WTC11 (cell line): ENCODE data around the gene LAT. TPM values are rescaled to one million over a fixed set of nuclear protein-coding genes. Genes with fewer than 3 reads are reported as not detected.

Experiments used
- ATAC-seq: fragments of 200-7000 bp; cut with Tn5 transposase; 2 replicates; pipeline ENCODE4 v1.10.0; 2021; ENCODE audit warnings: mild to moderate bottlenecking, moderate library complexity
- CTCF ChIA-PET: fragments of 300-600 bp; sonication (Branson Sonifier 250); formaldehyde crosslinking; loops from one replicate; lab custom pipeline; 2021; ENCODE audit warnings: antibody characterized with exemption; lab: Charles Lee
- POLR2A ChIA-PET: fragments of 350-600 bp; sonication (Branson Sonifier 250); formaldehyde crosslinking; loops from one replicate; lab custom pipeline; 2021; ENCODE audit warnings: antibody characterized with exemption; lab: Charles Lee
- DNase-seq: peaks from one replicate; pipeline ENCODE4 v3.0.0; 2021; ENCODE audit warnings: low spot score
- H3K27ac Mint-ChIP-seq: 2 replicates; pipeline ENCODE4 v1.8.0; 2021; ENCODE audit warnings: mixed read lengths
- H3K27me3 Mint-ChIP-seq: 2 replicates; pipeline ENCODE4 v1.8.0; 2021; ENCODE audit warnings: low read depth, mild to moderate bottlenecking, moderate library complexity, mixed read lengths
- H3K36me3 Mint-ChIP-seq: 2 replicates; pipeline ENCODE4 v1.8.0; 2021; ENCODE audit warnings: mixed read lengths
- H3K4me1 Mint-ChIP-seq: 2 replicates; pipeline ENCODE4 v1.8.0; 2022; ENCODE audit warnings: mixed read lengths
- H3K4me3 Mint-ChIP-seq: 2 replicates; pipeline ENCODE4 v1.8.0; 2021; ENCODE audit warnings: mild to moderate bottlenecking, moderate library complexity, mixed read lengths
- H3K9me3 Mint-ChIP-seq: 2 replicates; pipeline ENCODE4 v1.8.0; 2021; ENCODE audit warnings: mixed read lengths
- AR ChIP-seq: fragments of 250-450 bp; sonication (Bioruptor Pico); IDR thresholded peaks from 2 replicates; pipeline ENCODE4 v1.9.0; 2021; ENCODE audit warnings: mild to moderate bottlenecking
- ARID4B ChIP-seq: sonication (generic); formaldehyde crosslinking; IDR thresholded peaks from 2 replicates; pipeline ENCODE4 v1.8.0; 2023; ENCODE audit warnings: missing genetic modification reagents, mild to moderate bottlenecking, borderline replicate concordance
- ATF3 ChIP-seq: sonication (generic); formaldehyde crosslinking; conservative IDR thresholded peaks from 2 replicates; pipeline ENCODE4 v1.8.1; 2022; ENCODE audit warnings: mild to moderate bottlenecking, missing genetic modification reagents
- EMX1 ChIP-seq: fragments of 250-450 bp; sonication (Bioruptor Pico); IDR thresholded peaks from 2 replicates; pipeline ENCODE4 v1.8.0; 2021; ENCODE audit warnings: mild to moderate bottlenecking
- ESRRA ChIP-seq: sonication (generic); formaldehyde crosslinking; IDR thresholded peaks from 2 replicates; pipeline ENCODE4 v1.8.1; 2022; ENCODE audit warnings: mild to moderate bottlenecking, missing genetic modification reagents, borderline replicate concordance
- JAZF1 ChIP-seq: fragments of 250-450 bp; sonication (Bioruptor Pico); IDR thresholded peaks from 2 replicates; pipeline ENCODE4 v1.9.0; 2021; ENCODE audit warnings: moderate library complexity, mild to moderate bottlenecking, inconsistent platforms
- KAT7 ChIP-seq: sonication (generic); formaldehyde crosslinking; IDR thresholded peaks from 2 replicates; pipeline ENCODE4 v1.8.1; 2023; ENCODE audit warnings: missing genetic modification reagents, mild to moderate bottlenecking, borderline replicate concordance
- MAX ChIP-seq: sonication (generic); formaldehyde crosslinking; IDR thresholded peaks from 2 replicates; pipeline ENCODE4 v1.8.0; 2022; ENCODE audit warnings: mild to moderate bottlenecking, missing genetic modification reagents
- MXD4 ChIP-seq: fragments of 250-450 bp; sonication (Bioruptor Pico); IDR thresholded peaks from 2 replicates; pipeline ENCODE4 v1.8.0; 2021; ENCODE audit warnings: mild to moderate bottlenecking, moderate library complexity, borderline replicate concordance
- PRRX2 ChIP-seq: fragments of 250-450 bp; sonication (Bioruptor Pico); IDR thresholded peaks from 2 replicates; pipeline ENCODE4 v1.8.0; 2021; ENCODE audit warnings: mild to moderate bottlenecking
- SMAD4 ChIP-seq: sonication (generic); formaldehyde crosslinking; IDR thresholded peaks from 2 replicates; pipeline ENCODE4 v1.8.0; 2022; ENCODE audit warnings: mild to moderate bottlenecking, missing genetic modification reagents
- STAT6 ChIP-seq: sonication (generic); formaldehyde crosslinking; conservative IDR thresholded peaks from 2 replicates; pipeline ENCODE4 v1.8.1; 2023; ENCODE audit warnings: mild to moderate bottlenecking, low read depth, missing genetic modification reagents, moderate library complexity
- TEAD1 ChIP-seq: sonication (generic); formaldehyde crosslinking; IDR thresholded peaks from 2 replicates; pipeline ENCODE4 v1.8.0; 2022; ENCODE audit warnings: mild to moderate bottlenecking, missing genetic modification reagents
- ZBTB21 ChIP-seq: sonication (generic); formaldehyde crosslinking; IDR thresholded peaks from 2 replicates; pipeline ENCODE4 v1.8.1; 2023; ENCODE audit warnings: mild to moderate bottlenecking, missing genetic modification reagents, borderline replicate concordance
- ZNF138 ChIP-seq: sonication (generic); formaldehyde crosslinking; conservative IDR thresholded peaks from 2 replicates; pipeline ENCODE4 v1.8.1; 2022; ENCODE audit warnings: mild to moderate bottlenecking, moderate library complexity, missing genetic modification reagents
- ZNF396 ChIP-seq: fragments of 250-450 bp; sonication (Bioruptor Pico); IDR thresholded peaks from 2 replicates; pipeline ENCODE4 v1.8.0; 2021; ENCODE audit warnings: mild to moderate bottlenecking, moderate library complexity, borderline replicate concordance
- total RNA-seq: library from RNA; stranded (reverse); gene quantifications from 3 replicates; pipeline ENCODE4 v1.2.3, GENCODE V29; 2021
- TF ChIP-seq, protein P1 (sequence below): sonication (generic); formaldehyde crosslinking; IDR thresholded peaks from 2 replicates; pipeline ENCODE4 v1.8.1; 2022; ENCODE audit warnings: missing genetic modification reagents, borderline replicate concordance
- TF ChIP-seq, protein P2 (sequence below): sonication (generic); formaldehyde crosslinking; IDR thresholded peaks from 2 replicates; pipeline ENCODE4 v1.8.1; 2023; ENCODE audit warnings: mild to moderate bottlenecking, missing genetic modification reagents
- TF ChIP-seq, protein P3 (sequence below): sonication (generic); formaldehyde crosslinking; IDR thresholded peaks from 2 replicates; pipeline ENCODE4 v1.8.1; 2023; ENCODE audit warnings: mild to moderate bottlenecking, moderate library complexity, missing genetic modification reagents

Gene LAT
- total RNA-seq, 1 experiment from 2014 or later = 5.6 TPM

- TF ChIP-seq KAT7 (no peak), TEAD1 (no peak), ARID4B (CRISPR knock-in tag) (no peak), SMAD4 (CRISPR knock-in tag) (no peak), ZNF396 (CRISPR knock-in tag) (no peak), JAZF1 (no peak), ZNF138 (CRISPR knock-in tag) (no peak), MXD4 (CRISPR knock-in tag) (no peak), PRRX2 (CRISPR knock-in tag) (no peak), MAX (no peak), EMX1 (no peak)
- TF ChIP-seq, protein P1, sequence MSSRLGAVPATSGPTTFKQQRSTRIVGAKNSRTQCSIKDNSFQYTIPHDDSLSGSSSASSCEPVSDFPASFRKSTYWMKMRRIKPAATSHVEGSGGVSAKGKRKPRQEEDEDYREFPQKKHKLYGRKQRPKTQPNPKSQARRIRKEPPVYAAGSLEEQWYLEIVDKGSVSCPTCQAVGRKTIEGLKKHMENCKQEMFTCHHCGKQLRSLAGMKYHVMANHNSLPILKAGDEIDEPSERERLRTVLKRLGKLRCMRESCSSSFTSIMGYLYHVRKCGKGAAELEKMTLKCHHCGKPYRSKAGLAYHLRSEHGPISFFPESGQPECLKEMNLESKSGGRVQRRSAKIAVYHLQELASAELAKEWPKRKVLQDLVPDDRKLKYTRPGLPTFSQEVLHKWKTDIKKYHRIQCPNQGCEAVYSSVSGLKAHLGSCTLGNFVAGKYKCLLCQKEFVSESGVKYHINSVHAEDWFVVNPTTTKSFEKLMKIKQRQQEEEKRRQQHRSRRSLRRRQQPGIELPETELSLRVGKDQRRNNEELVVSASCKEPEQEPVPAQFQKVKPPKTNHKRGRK (CRISPR knock-in tag) = no peak
- TF ChIP-seq, protein P2, sequence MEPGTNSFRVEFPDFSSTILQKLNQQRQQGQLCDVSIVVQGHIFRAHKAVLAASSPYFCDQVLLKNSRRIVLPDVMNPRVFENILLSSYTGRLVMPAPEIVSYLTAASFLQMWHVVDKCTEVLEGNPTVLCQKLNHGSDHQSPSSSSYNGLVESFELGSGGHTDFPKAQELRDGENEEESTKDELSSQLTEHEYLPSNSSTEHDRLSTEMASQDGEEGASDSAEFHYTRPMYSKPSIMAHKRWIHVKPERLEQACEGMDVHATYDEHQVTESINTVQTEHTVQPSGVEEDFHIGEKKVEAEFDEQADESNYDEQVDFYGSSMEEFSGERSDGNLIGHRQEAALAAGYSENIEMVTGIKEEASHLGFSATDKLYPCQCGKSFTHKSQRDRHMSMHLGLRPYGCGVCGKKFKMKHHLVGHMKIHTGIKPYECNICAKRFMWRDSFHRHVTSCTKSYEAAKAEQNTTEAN (CRISPR knock-in tag) = no peak
Observed at GRCh38 chr16:28982949-28983348, 1.9 kb upstream of the LAT start (continued).

DNA sequence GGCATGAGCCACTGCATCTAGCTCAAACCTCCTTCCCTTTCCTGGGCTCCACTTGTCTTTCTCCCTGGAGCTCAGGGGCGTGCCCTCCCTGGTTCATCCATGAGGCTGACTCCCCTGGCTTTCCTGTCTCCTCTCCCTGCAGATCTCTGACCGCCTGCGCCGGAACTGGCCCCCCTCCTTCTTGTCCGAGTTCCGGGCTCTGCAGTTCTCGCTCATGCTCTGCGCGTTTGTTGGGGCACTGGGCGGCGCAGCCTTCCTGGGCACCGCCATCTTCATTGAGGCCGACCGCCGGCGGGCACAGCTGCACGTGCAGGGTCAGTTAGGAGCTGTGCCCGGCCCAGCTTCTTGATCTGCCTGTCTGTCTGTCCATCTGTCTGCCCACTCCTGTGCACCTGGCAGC is 1.2 kb upstream of the LAT start:
- H3K9me3 Mint-ChIP-seq = peaks cover 11% of the 10 kb centered on the region
- H3K4me1 Mint-ChIP-seq = no peaks in the 10 kb centered on the region
- no peak overlapping the region for H3K4me3 Mint-ChIP-seq
- ChIA-PET CTCF (interaction anchor here (0.6 to 0.8 kb wide), 2 partner anchors 10 to 64 kb away, joined by 3 read pairs; no protein-coding TSS in a partner anchor), POLR2A (no interaction called here)
- TF ChIP-seq, protein P3, sequence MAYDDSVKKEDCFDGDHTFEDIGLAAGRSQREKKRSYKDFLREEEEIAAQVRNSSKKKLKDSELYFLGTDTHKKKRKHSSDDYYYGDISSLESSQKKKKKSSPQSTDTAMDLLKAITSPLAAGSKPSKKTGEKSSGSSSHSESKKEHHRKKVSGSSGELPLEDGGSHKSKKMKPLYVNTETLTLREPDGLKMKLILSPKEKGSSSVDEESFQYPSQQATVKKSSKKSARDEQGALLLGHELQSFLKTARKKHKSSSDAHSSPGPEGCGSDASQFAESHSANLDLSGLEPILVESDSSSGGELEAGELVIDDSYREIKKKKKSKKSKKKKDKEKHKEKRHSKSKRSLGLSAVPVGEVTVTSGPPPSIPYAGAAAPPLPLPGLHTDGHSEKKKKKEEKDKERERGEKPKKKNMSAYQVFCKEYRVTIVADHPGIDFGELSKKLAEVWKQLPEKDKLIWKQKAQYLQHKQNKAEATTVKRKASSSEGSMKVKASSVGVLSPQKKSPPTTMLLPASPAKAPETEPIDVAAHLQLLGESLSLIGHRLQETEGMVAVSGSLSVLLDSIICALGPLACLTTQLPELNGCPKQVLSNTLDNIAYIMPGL = no peak
- TF ChIP-seq ESRRA = no peak
- H3K36me3 Mint-ChIP-seq = peaks cover 28% of the 10 kb centered on the region
- no peak overlapping the region for H3K27ac Mint-ChIP-seq
- ATAC-seq (no peak), DNase-seq (no peak)
- no peaks in the 10 kb centered on the region for H3K27me3 Mint-ChIP-seq

GRCh38 chr16:28984091-28984490 is 761 bp upstream of the LAT start:
- ATAC-seq (no peak), DNase-seq (no peak)
- Mint-ChIP-seq H3K9me3 (peaks cover 11% of the 10 kb centered on the region), H3K4me3 (no peak overlapping the region), H3K27me3 (no peaks in the 10 kb centered on the region), H3K4me1 (no peaks in the 10 kb centered on the region), H3K27ac (no peak overlapping the region), H3K36me3 (peaks cover 28% of the 10 kb centered on the region)
- ChIA-PET CTCF (interaction anchor here (0.6 to 0.8 kb wide), 2 partner anchors 10 to 65 kb away, joined by 3 read pairs; no protein-coding TSS in a partner anchor), POLR2A (no interaction called here)
- TF ChIP-seq STAT6 (no peak), AR (CRISPR knock-in tag) (no peak), ATF3 (CRISPR knock-in tag) (no peak), ZBTB21 (CRISPR knock-in tag) (no peak)
